H9 (cell line): ENCODE measurements around the gene NRXN2. TPM values are rescaled to one million over a fixed set of nuclear protein-coding genes. Genes with fewer than 3 reads are reported as not detected.
A peak's percentile ranks its signal among the peaks of the same experiment; 100 is the strongest.

Source experiments
- DNase-seq: peaks from one replicate; pipeline ENCODE4 v3.0.0-alpha.2; 2017
- H2AFZ ChIP-seq: one replicate; pipeline ENCODE4 v1.6.1; 2013; ENCODE audit warnings: mild to moderate bottlenecking, low read length, control low read depth, moderate library complexity
- H2AK5ac ChIP-seq: 2 replicates; pipeline ENCODE4 v1.6.1; 2013; ENCODE audit warnings: low read length, control low read depth, mixed read lengths; ENCODE audit not compliant: insufficient read length
- H2BK120ac ChIP-seq: one replicate; pipeline ENCODE4 v1.6.1; 2013; ENCODE audit warnings: low read depth, mild to moderate bottlenecking, low read length, control low read depth, inconsistent platforms; ENCODE audit not compliant: poor library complexity, severe bottlenecking
- H2BK12ac ChIP-seq: 2 replicates; pipeline ENCODE4 v1.6.1; 2013; ENCODE audit warnings: low read length, control low read depth, mixed read lengths, low read depth; ENCODE audit not compliant: insufficient read length
- H2BK15ac ChIP-seq: 2 replicates; pipeline ENCODE4 v1.6.1; 2013; ENCODE audit warnings: low read depth, low read length, control low read depth
- H2BK20ac ChIP-seq: one replicate; pipeline ENCODE4 v1.6.1; 2013; ENCODE audit warnings: low read depth, mild to moderate bottlenecking, low read length, control low read depth, inconsistent platforms; ENCODE audit not compliant: poor library complexity, severe bottlenecking
- H2BK5ac ChIP-seq: 2 replicates; pipeline ENCODE4 v1.6.1; 2013; ENCODE audit warnings: low read length, control low read depth, mixed read lengths; ENCODE audit not compliant: insufficient read length
- H3K14ac ChIP-seq: 2 replicates; pipeline ENCODE4 v1.6.1; 2013; ENCODE audit warnings: low read length, control low read depth; ENCODE audit not compliant: insufficient read depth
- H3K18ac ChIP-seq: 2 replicates; pipeline ENCODE4 v1.6.1; 2013; ENCODE audit warnings: low read depth, mild to moderate bottlenecking, mixed read lengths, low read length, control low read depth; ENCODE audit not compliant: insufficient read length
- H3K23ac ChIP-seq: 2 replicates; pipeline ENCODE4 v1.6.1; 2013; ENCODE audit warnings: low read length, control low read depth, mixed read lengths, low read depth; ENCODE audit not compliant: insufficient read length
- H3K23me2 ChIP-seq: 2 replicates; pipeline ENCODE4 v1.6.1; 2013; ENCODE audit warnings: low read depth, mild to moderate bottlenecking, mixed read lengths, low read length, control low read depth; ENCODE audit not compliant: insufficient read length, poor library complexity, severe bottlenecking
- H3K27ac ChIP-seq: 2 replicates; pipeline ENCODE4 v1.5.1; 2013; ENCODE audit warnings: low read length, control low read depth, mixed read lengths, low read depth; ENCODE audit not compliant: insufficient read length
- H3K27me3 ChIP-seq: 2 replicates; pipeline ENCODE4 v1.6.1; 2013; ENCODE audit warnings: low read length, control low read depth, inconsistent platforms; ENCODE audit not compliant: insufficient read depth
- H3K4ac ChIP-seq: 2 replicates; pipeline ENCODE4 v1.6.1; 2013; ENCODE audit warnings: low read depth, mild to moderate bottlenecking, control low read depth, inconsistent platforms, low read length, moderate library complexity
- H3K4me1 ChIP-seq: 2 replicates; pipeline ENCODE4 v1.6.1; 2013; ENCODE audit warnings: low read length, control low read depth, inconsistent platforms; ENCODE audit not compliant: insufficient read depth
- H3K4me2 ChIP-seq: 2 replicates; pipeline ENCODE4 v1.6.1; 2013; ENCODE audit warnings: low read length, control low read depth, mixed read lengths; ENCODE audit not compliant: insufficient read length, insufficient read depth
- H3K56ac ChIP-seq: 2 replicates; pipeline ENCODE4 v1.6.1; 2013; ENCODE audit warnings: low read depth, mild to moderate bottlenecking, mixed read lengths, low read length, control low read depth; ENCODE audit not compliant: insufficient read length
- H3K79me1 ChIP-seq: 2 replicates; pipeline ENCODE4 v1.6.1; 2013; ENCODE audit warnings: low read depth, mild to moderate bottlenecking, moderate library complexity, low read length, control low read depth, inconsistent platforms; ENCODE audit not compliant: insufficient read depth, poor library complexity, severe bottlenecking
- H3K79me2 ChIP-seq: 2 replicates; pipeline ENCODE4 v1.6.1; 2013; ENCODE audit warnings: low read length, control low read depth, inconsistent platforms; ENCODE audit not compliant: insufficient read depth
- H3K9ac ChIP-seq: 2 replicates; pipeline ENCODE4 v1.6.1; 2013; ENCODE audit warnings: low read length, control low read depth, mixed read lengths; ENCODE audit not compliant: insufficient read length; ENCODE audit errors: extremely low read depth
- H3K9me3 ChIP-seq: one replicate; pipeline ENCODE4 v1.6.1; 2013; ENCODE audit warnings: low read depth, low read length, inconsistent platforms; ENCODE audit not compliant: control insufficient read depth
- H3T11ph ChIP-seq: one replicate; pipeline ENCODE4 v1.6.1; 2013; ENCODE audit warnings: mild to moderate bottlenecking, low read length, control low read depth, inconsistent platforms
- H4K20me1 ChIP-seq: one replicate; pipeline ENCODE4 v1.6.1; 2013; ENCODE audit not compliant: control insufficient read depth, insufficient read length, insufficient read depth
- H4K5ac ChIP-seq: 2 replicates; pipeline ENCODE4 v1.6.1; 2013; ENCODE audit warnings: low read depth, mild to moderate bottlenecking, mixed read lengths, low read length, control low read depth; ENCODE audit not compliant: insufficient read length
- H4K8ac ChIP-seq: replicated peaks from 2 replicates; pipeline ENCODE4 v1.6.1; 2013; ENCODE audit warnings: low read length, control low read depth, mixed read lengths, low read depth; ENCODE audit not compliant: insufficient read length
- H4K91ac ChIP-seq: 2 replicates; pipeline ENCODE4 v1.6.1; 2013; ENCODE audit warnings: low read depth, mild to moderate bottlenecking, moderate library complexity, mixed read lengths, low read length, control low read depth; ENCODE audit not compliant: insufficient read length
- H3K27ac Mint-ChIP-seq, 3 experiments: 2 replicates in 2 of 3; 3 replicates in 1 of 3; pipeline ENCODE4 v1.8.0; 2020 to 2021; ENCODE audit warnings: mixed read lengths in 3 of 3, mild to moderate bottlenecking in 1 of 3, moderate library complexity in 1 of 3
- H3K27me3 Mint-ChIP-seq: 2 replicates; pipeline ENCODE4 v1.8.0; 2021; ENCODE audit warnings: low read depth, mild to moderate bottlenecking, moderate library complexity, mixed read lengths
- H3K36me3 Mint-ChIP-seq, 3 experiments: 2 replicates in 2 of 3; 3 replicates in 1 of 3; pipeline ENCODE4 v1.8.0; 2020 to 2021; ENCODE audit warnings: low read depth in 3 of 3, mixed read lengths in 3 of 3; ENCODE audit not compliant: insufficient read depth in 1 of 3
- H3K4me1 Mint-ChIP-seq, 2 experiments: 2 replicates each; pipeline ENCODE4 v1.8.0; 2020; ENCODE audit warnings: mixed read lengths in 2 of 2
- H3K4me3 Mint-ChIP-seq, 2 experiments: 2 replicates in 1 of 2; 3 replicates in 1 of 2; pipeline ENCODE4 v1.8.0; 2020 to 2021; ENCODE audit warnings: mild to moderate bottlenecking in 2 of 2, mixed read lengths in 2 of 2, moderate library complexity in 1 of 2
- H3K9me3 Mint-ChIP-seq, 2 experiments: 2 replicates in 1 of 2; 3 replicates in 1 of 2; pipeline ENCODE4 v1.8.0; 2020; ENCODE audit warnings: mild to moderate bottlenecking in 2 of 2, mixed read lengths in 2 of 2, moderate library complexity in 1 of 2
- WGBS: extraction: QIAGEN DNeasy Blood & Tissue Kit; methylation state at CpG from one replicate; pipeline ENCODE4 v1.1.7; 2013; ENCODE audit warnings: missing lambda C conversion rate, low lambda C conversion rate, mixed read lengths; ENCODE audit not compliant: insufficient read length; ENCODE audit errors: extremely low coverage; 5-methylcytosine and 5-hydroxymethylcytosine counted together
- total RNA-seq: library from RNA; stranded (reverse); gene quantifications from 2 replicates; pipeline ENCODE4 v1.2.1, GENCODE V29; 2021
- TF ChIP-seq, protein P1 (sequence below): fragments of 200-600 bp; sonication (generic); conservative IDR thresholded peaks from 3 replicates; pipeline ENCODE4 v1.8.0; 2021; ENCODE audit warnings: antibody characterized with exemption, mild to moderate bottlenecking

Gene NRXN2
- total RNA-seq, 1 experiment from 2014 or later, result 3.9 TPM

DNA sequence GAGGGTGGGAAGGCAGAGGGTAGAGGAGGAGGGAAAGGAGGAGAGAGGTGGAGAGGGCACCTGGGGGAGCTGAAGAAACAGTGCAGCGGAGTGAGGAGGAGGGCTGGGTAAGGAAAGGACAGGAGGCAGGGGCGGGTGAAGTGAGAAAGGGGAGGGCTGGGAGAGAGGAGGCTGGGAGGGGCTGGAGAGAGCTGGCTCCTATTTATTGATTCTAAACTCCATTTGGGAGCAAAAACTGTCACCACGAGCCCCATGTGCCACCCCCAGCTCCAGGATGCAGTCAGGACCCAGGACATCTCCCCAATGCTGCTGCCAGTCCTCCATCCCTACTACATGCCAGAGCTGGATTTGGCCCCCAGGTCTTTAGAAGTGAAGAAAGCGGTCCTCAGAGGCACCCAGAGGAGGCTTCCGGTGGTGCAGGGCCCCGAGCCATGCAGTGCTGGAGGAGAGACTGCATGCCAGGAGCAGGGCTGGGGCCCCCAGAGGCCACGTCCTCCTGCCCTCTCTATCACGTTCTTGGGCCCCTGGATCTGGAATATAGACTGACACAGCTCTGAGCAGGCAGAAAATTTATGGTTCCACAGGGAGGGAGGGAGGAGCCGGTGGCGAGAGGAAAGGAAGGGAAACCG lies 78.2 kb downstream of the NRXN2 start:
- Histone ChIP-seq H2BK5ac (no peak overlapping the region), H2AK5ac (no peak overlapping the region), H2BK120ac (no peak overlapping the region), H3K79me1 (no peaks in the 10 kb centered on the region), H3K79me2 (no peaks in the 10 kb centered on the region), H2AFZ (no peak overlapping the region), H3K14ac (no peak overlapping the region), H3K23me2 (peaks cover 19% of the 10 kb centered on the region), H4K91ac (no peak overlapping the region), H3K23ac (no peak overlapping the region), H3K4me1 (peaks cover 2% of the 10 kb centered on the region; the same call in 1 of the 2 replicates), H4K8ac (no peak overlapping the region), H3K4ac (no peak overlapping the region), H3K27me3 (peaks cover 29% of the 10 kb centered on the region), H4K20me1 (no peaks in the 10 kb centered on the region), H4K5ac (no peak overlapping the region), H3K56ac (no peak overlapping the region), H3K27ac (no peak overlapping the region), H3K18ac (no peak overlapping the region), H2BK20ac (no peak overlapping the region), H3T11ph (no peak overlapping the region), H3K9ac (no peak overlapping the region), H2BK15ac (no peak overlapping the region), H2BK12ac (no peak overlapping the region), H3K9me3 (no peaks in the 10 kb centered on the region), H3K4me2 (peak overlapping the region; percentile 69)
- TF ChIP-seq, protein P1, sequence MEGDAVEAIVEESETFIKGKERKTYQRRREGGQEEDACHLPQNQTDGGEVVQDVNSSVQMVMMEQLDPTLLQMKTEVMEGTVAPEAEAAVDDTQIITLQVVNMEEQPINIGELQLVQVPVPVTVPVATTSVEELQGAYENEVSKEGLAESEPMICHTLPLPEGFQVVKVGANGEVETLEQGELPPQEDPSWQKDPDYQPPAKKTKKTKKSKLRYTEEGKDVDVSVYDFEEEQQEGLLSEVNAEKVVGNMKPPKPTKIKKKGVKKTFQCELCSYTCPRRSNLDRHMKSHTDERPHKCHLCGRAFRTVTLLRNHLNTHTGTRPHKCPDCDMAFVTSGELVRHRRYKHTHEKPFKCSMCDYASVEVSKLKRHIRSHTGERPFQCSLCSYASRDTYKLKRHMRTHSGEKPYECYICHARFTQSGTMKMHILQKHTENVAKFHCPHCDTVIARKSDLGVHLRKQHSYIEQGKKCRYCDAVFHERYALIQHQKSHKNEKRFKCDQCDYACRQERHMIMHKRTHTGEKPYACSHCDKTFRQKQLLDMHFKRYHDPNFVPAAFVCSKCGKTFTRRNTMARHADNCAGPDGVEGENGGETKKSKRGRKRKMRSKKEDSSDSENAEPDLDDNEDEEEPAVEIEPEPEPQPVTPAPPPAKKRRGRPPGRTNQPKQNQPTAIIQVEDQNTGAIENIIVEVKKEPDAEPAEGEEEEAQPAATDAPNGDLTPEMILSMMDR, result peak; percentile 55; the same call in 2 of the 3 replicates
- no peaks in the 10 kb centered on the region for H3K36me3 Mint-ChIP-seq
- H3K27me3 Mint-ChIP-seq, result peaks cover 65% of the 10 kb centered on the region
- H3K4me3 Mint-ChIP-seq, result peak overlapping the region; percentile 71 to 93
- peak; percentile 58 for DNase-seq
- H3K27ac Mint-ChIP-seq, result no peak overlapping the region
- WGBS, result no CpG with 5 or more reads among the region's 11 CpGs
- peaks cover 20 to 36% of the 10 kb centered on the region in 2 experiments for H3K4me1 Mint-ChIP-seq
- H3K9me3 Mint-ChIP-seq, result no peaks in the 10 kb centered on the region; a peak in 1 of 5 replicates
